GM12865 (cell line): ENCODE data around the gene KCNIP4.

ENCODE experiments used
- DNase-seq: peaks from one replicate; pipeline ENCODE4 v3.0.0; 2010; ENCODE audit warnings: low read depth
- H3K4me3 ChIP-seq: 2 replicates; pipeline ENCODE4 v1.5.1; 2011; ENCODE audit warnings: mild to moderate bottlenecking, low read depth, low read length, control low read depth
- CTCF ChIP-seq: IDR thresholded peaks from 2 replicates; pipeline ENCODE4 v1.5.1; 2011; ENCODE audit warnings: low read length, control low read depth, low read depth, inconsistent platforms; ENCODE audit not compliant: insufficient read depth; ENCODE audit errors: missing control alignments

Gene KCNIP4

GRCh38 chr4:20839957-20840356 lies 1108.6 kb downstream of the KCNIP4 start:
- H3K4me3 ChIP-seq, result no peak overlapping the region
- DNase-seq, result no peak
- TF ChIP-seq CTCF, result no peak

GRCh38 chr4:20838476-20838875 lies 1110.1 kb downstream of the KCNIP4 start:
- no peak for TF ChIP-seq CTCF
- H3K4me3 ChIP-seq, result no peak overlapping the region
- DNase-seq, result no peak

- no peak for TF ChIP-seq CTCF
- no peak for DNase-seq
- H3K4me3 ChIP-seq, result no peak overlapping the region
Measured at GRCh38 chr4:20832826-20833225, 1115.7 kb downstream of the KCNIP4 start.

GRCh38 chr4:20831746-20832145 lies 1116.8 kb downstream of the KCNIP4 start:
- DNase-seq, result no peak
- H3K4me3 ChIP-seq, result no peak overlapping the region
- TF ChIP-seq CTCF, result no peak

GRCh38 chr4:20829617-20830357 lies 1118.8 kb downstream of the KCNIP4 start:
- TF ChIP-seq CTCF, result no peak
- no peak for DNase-seq

GRCh38 chr4:20825505-20825904 lies 1123.1 kb downstream of the KCNIP4 start:
- no peak for TF ChIP-seq CTCF
- no peak for DNase-seq
- no peak overlapping the region for H3K4me3 ChIP-seq

More at GRCh38 chr4:20829617-20830357, 1118.8 kb downstream of the KCNIP4 start:
- no peak overlapping the region for H3K4me3 ChIP-seq

GRCh38 chr4:20816287-20816686 lies 1132.3 kb downstream of the KCNIP4 start:
- no peak for DNase-seq
- H3K4me3 ChIP-seq, result no peak overlapping the region
- TF ChIP-seq CTCF, result no peak
